ENCODE data around the gene COPZ1. TPM values are rescaled to one million over a fixed set of nuclear protein-coding genes. Genes with fewer than 3 reads are reported as not detected.

The COPZ1 gene
- total and polyA plus RNA-seq, 9 of the 15 experiments (the other 6 are each of a cell fraction or from before 2014, with no cell fraction given), result 137 to 487 (median 233) TPM

DNA sequence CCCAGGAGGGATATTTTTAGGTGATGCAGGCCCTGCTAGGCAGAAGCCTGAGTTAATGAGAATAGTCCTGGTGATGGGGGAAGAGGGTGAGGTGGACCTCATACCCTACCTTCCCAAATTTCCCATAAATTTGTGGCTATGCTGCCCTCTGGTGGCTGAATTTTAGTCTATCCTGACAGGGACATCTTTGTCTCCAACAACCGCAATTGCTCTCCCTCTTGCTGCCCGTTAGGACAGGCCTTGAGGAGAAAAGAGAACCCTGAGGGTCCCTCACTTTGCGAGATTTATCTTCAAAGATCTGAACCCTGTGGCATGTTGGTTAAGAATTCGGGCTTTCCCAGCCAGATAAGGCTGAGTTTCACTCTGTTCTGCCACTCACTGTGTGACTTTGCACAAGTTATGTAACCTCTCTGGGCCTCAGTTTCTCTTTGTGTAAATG, 69.4 kb downstream of the COPZ1 start (continued):
- TF ChIP-seq IRF2 (CRISPR knock-in tag; IDR thresholded peaks at IDR 0.05) (no peak), ZNF263 (CRISPR knock-in tag; IDR thresholded peaks at IDR 0.05; ENCODE audit: borderline replicate concordance) (no peak), STAG1 (CRISPR knock-in tag; IDR thresholded peaks at IDR 0.05; ENCODE audit: borderline replicate concordance) (no peak), ZZZ3 (IDR thresholded peaks at IDR 0.05) (no peak), SIX5 (IDR thresholded peaks at IDR 0.05; ENCODE audit: borderline replicate concordance in 1 of 2, insufficient read depth in 1 of 2, low read depth in 1 of 2, low read length in 2 of 2) (no peak), ZBTB1 (CRISPR knock-in tag; IDR thresholded peaks at IDR 0.05; ENCODE audit: borderline replicate concordance, low read depth) (no peak), CTCFL (IDR thresholded peaks at IDR 0.05; ENCODE audit: borderline replicate concordance, insufficient read depth, low read depth, low read length, poor library complexity, severe bottlenecking) (peak; percentile 19), ARNT (IDR thresholded peaks at IDR 0.05) (peak in 1 of 2 experiments; percentile 23; a peak in 1 of 4 replicates), ASH1L (IDR thresholded peaks at IDR 0.05; ENCODE audit: borderline replicate concordance, low read depth, partially characterized antibody) (no peak), KDM1A (IDR thresholded peaks at IDR 0.05) (peak; percentile 36 to 70; a peak in 3 of 4 replicates), SMC3 (conservative IDR thresholded peaks at IDR 0.05; ENCODE audit: insufficient read depth, low read depth, low read length) (0 out of 2 replicates have a peak, but pooled peaks have one; percentile 17), CBX5 (IDR thresholded peaks at IDR 0.05; ENCODE audit: borderline replicate concordance, low read depth) (no peak), NCOA2 (IDR thresholded peaks at IDR 0.05; ENCODE audit: partially characterized antibody in 2 of 2) (no peak), TRIM24 (IDR thresholded peaks at IDR 0.05) (peak in 1 of 2 experiments; percentile 45; a peak in 1 of 4 replicates), OTX1 (CRISPR knock-in tag; IDR thresholded peaks at IDR 0.05) (no peak), ZNF253 (CRISPR knock-in tag; conservative IDR thresholded peaks at IDR 0.05) (no peak), BRF2 (IDR thresholded peaks at IDR 0.05; ENCODE audit: borderline replicate concordance, insufficient read depth, insufficient read length) (no peak), KLF16 (IDR thresholded peaks at IDR 0.05) (no peak), MAZ (CRISPR knock-in tag; conservative IDR thresholded peaks at IDR 0.05 in 1 of 2, IDR thresholded peaks at IDR 0.05 in 1 of 2) (peak in 1 of 2 experiments; percentile 28; a peak in 1 of 4 replicates), CTBP1 (IDR thresholded peaks at IDR 0.05; ENCODE audit: borderline replicate concordance) (peak; percentile 68; the same call in 1 of the 2 replicates), RBM15 (IDR thresholded peaks at IDR 0.05; ENCODE audit: insufficient read depth, low read length) (no peak)
- TF ChIP-seq, protein P1, sequence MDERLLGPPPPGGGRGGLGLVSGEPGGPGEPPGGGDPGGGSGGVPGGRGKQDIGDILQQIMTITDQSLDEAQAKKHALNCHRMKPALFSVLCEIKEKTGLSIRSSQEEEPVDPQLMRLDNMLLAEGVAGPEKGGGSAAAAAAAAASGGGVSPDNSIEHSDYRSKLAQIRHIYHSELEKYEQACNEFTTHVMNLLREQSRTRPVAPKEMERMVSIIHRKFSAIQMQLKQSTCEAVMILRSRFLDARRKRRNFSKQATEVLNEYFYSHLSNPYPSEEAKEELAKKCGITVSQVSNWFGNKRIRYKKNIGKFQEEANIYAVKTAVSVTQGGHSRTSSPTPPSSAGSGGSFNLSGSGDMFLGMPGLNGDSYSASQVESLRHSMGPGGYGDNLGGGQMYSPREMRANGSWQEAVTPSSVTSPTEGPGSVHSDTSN (CRISPR knock-in tag; IDR thresholded peaks at IDR 0.05; ENCODE audit: low read depth), result no peak
- TF ChIP-seq, protein P1 (tag; conservative IDR thresholded peaks at IDR 0.05; ENCODE audit: low read depth), result no peak
